Spleen (tissue), 11 donors: ENCODE data around the gene BRF1. TPM values are rescaled to one million over a fixed set of nuclear protein-coding genes. Genes with fewer than 3 reads are reported as not detected.

ENCODE experiments used
- DNase-seq: peaks from one replicate; pipeline ENCODE4 v3.0.0-alpha.2; 2020
- H3K27ac ChIP-seq, 8 donors: fragments of 200-600 bp; sonication (generic) in 7 of 8; 1 replicate in 4 of 8; 2 replicates in 4 of 8; pipeline versions ENCODE4 v1.5.0 to v1.8.0; 2016 to 2021; ENCODE audit warnings: inconsistent platforms in 4 of 8, mild to moderate bottlenecking in 4 of 8, moderate library complexity in 1 of 8
- H3K27me3 ChIP-seq, 7 donors: fragments of 200-600 bp; sonication (generic) in 6 of 7; replicated peaks in 1 of 7; 1 replicate in 4 of 7; 2 replicates in 3 of 7; pipeline versions ENCODE4 v1.5.0 to v1.8.0; 2016 to 2021; ENCODE audit warnings: inconsistent platforms in 3 of 7, mild to moderate bottlenecking in 1 of 7
- H3K36me3 ChIP-seq, 6 donors: fragments of 200-600 bp; sonication (generic) in 5 of 6; 1 replicate in 4 of 6; 2 replicates in 2 of 6; pipeline versions ENCODE4 v1.5.0 to v1.8.0; 2016 to 2021; ENCODE audit warnings: inconsistent platforms in 2 of 6
- H3K4me1 ChIP-seq, 6 donors: fragments of 200-600 bp; sonication (generic) in 5 of 6; 1 replicate in 3 of 6; 2 replicates in 3 of 6; pipeline versions ENCODE4 v1.5.0 to v1.8.0; 2016 to 2021; ENCODE audit warnings: inconsistent platforms in 3 of 6
- H3K4me3 ChIP-seq, 8 donors: fragments of 200-600 bp; sonication (generic) in 7 of 8; 1 replicate in 4 of 8; 2 replicates in 4 of 8; pipeline versions ENCODE4 v1.5.0 to v1.8.0; 2016 to 2021; ENCODE audit warnings: inconsistent platforms in 4 of 8, mild to moderate bottlenecking in 4 of 8, moderate library complexity in 2 of 8
- H3K9me3 ChIP-seq, 8 donors: fragments of 200-600 bp; sonication (generic) in 7 of 8; 1 replicate in 4 of 8; 2 replicates in 4 of 8; pipeline versions ENCODE4 v1.5.0 to v1.8.0; 2016 to 2021; ENCODE audit warnings: inconsistent platforms in 4 of 8
- POLR2A ChIP-seq, 3 donors: fragments of 450-650 bp; IDR thresholded peaks; one replicate each; pipeline ENCODE4 v1.5.1; 2017; ENCODE audit warnings: antibody characterized with exemption in 3 of 3, mild to moderate bottlenecking in 1 of 3
- POLR2AphosphoS5 ChIP-seq, 3 donors: sonication (generic); formaldehyde crosslinking; IDR thresholded peaks; one replicate each; pipeline ENCODE4 v1.5.1; 2017; ENCODE audit warnings: antibody characterized with exemption in 3 of 3
- WGBS, 5 donors: extraction: QIAGEN DNeasy Blood & Tissue Kit in 3 of 5; methylation state at CpG; one replicate each; pipeline versions ENCODE4 v1.1.5 to v1.1.7; 2013 to 2018; 5-methylcytosine and 5-hydroxymethylcytosine counted together
- intact Hi-C: fragments of 100-400 bp; cut with DNase I; formaldehyde crosslinking; loops from one replicate; pipeline ENCODE4 v1.15.0; 2023; ENCODE audit warnings: low total_unique reads
- polyA plus RNA-seq, 3 donors: library from polyadenylated mRNA; stranded (reverse); fragments of 200-250 nt; gene quantifications; one replicate each; pipeline ENCODE4 v1.2.1, GENCODE V29; 2013
- total RNA-seq, 7 donors: library from RNA; depleted of rRNA in 3 of 7; stranded (reverse); fragments of >200 nt in 3 of 7; fragmentation: NEBNext Ultra II Directional in 4 of 7; extraction: Animal tissue kit (Norgen Biotek cat#: 25700) in 4 of 7; gene quantifications; one replicate each; pipeline versions ENCODE4 v1.1.0 to v1.2.1, GENCODE V29; 2016 to 2021
- TF ChIP-seq, protein P1 (sequence below), 11 experiments: fragments of 200-600 bp in 7 of 11; fragments of 450-650 bp in 4 of 11; sonication (generic) in 4 of 11; IDR thresholded peaks in 8 of 11; conservative IDR thresholded peaks in 3 of 11; 1 replicate in 7 of 11; 2 replicates in 4 of 11; pipeline versions ENCODE4 v1.4.0 to v1.8.0; 2016 to 2021; ENCODE audit warnings: antibody characterized with exemption in 11 of 11, inconsistent platforms in 4 of 11, mild to moderate bottlenecking in 1 of 11
- donor health status: healthy with polysubstance abuse.
- donor health status: DM: no; HTN: no; CAD: no; lungs with moderate emphysema.
- donor health status: DM: no; HTN: no; CAD: no.
- donor health status: Bipolar disorder and iron deficiency.
- donor health status: healthy.
- donor health status: DM: no; HTN: no; CAD: no.
- donor health status: DM: yes; HTN: yes; CAD: no.

BRF1 gene
- total and polyA plus RNA-seq, 10 donors = 16.2 to 71.2 (median 49.8) TPM

DNA sequence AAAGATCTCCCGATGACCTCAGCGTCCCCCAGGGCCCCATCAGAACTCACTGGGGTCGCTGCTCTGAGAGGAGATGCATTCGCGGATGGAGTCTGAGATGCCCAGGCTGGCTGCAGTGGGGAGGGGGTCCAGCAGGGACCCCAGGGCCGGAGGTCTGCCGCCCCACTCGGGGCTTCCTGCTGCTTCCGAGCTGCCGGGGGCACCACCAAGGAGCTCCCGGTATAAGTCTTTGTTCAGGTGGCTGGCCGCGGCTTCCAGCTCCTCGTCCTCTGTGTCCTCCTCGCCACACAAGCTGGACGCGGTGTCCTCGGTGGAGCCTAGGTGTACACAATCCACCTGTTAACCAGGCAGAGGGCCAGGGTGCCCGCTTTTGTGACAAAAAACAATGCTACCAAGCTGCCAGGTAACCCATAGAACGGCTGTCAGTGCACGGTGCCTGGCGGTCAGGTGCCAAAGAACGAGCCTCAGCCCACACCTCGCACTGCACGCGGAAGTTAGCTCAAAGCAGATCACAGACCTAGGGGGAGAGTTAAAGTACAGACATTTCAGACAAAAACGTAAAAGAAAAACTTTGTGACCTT, 79.1 kb downstream of the BRF1 start:
- Histone ChIP-seq H3K27ac (no peak overlapping the region), H3K27me3 (no peaks in the 10 kb centered on the region), H3K36me3 (peaks cover 4 to 100% (median 79%) of the 10 kb centered on the region in 6 donors), H3K4me3 (no peak overlapping the region), H3K4me1 (peaks cover 0 to 35% (median 10%) of the 10 kb centered on the region in 6 donors), H3K9me3 (no peaks in the 10 kb centered on the region)
- 93 to 98% (median 97%) methylated on average over 20 to 27 of the region's 27 CpGs for WGBS, 5 donors
- intact Hi-C loops = no loop called here
- TF ChIP-seq POLR2AphosphoS5 (IDR thresholded peaks at IDR 0.05) = no peak
- no peak for DNase-seq

DNA sequence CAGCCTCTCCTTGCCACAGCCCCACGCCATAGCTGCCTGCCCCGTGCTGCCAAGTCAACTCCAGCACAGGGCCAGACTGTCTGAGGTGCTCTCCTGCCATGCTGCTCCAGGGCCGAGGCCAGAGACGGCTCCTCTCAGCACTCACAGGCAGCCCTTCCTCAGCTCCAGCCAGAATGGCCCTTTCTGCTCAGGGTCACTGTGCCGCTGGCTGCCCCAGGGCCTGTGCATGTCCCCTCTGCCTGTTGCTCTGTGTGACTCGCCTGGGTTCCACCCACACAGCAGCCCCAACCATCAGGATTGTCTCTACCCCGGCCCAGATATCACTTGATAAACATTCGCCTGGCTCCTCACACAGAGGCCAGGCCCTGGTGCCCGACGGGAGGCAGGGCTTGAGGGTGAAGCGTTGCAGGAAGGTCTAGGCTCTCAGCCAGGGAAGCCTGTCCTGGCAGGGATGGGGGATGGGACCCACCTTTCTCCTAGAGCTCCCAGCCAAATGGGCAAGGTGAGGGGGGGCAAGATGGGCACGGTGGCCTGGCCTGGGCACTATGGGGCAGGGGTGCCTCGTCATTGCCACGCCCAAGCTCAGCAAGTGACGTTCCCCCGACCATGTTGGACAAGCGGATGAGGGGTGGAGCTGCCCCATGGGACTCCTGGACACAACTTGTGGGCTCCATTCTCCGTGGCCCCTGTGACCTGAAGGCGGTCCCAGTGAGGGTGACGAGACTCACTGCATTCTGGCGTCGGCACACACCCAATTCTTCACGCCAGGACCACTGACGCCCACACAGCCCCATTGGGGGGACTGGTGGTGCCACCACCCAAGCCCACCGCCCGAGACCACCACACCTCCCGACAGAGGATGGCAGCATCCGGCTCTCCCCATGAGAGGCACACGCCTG, 79.9 kb downstream of the BRF1 start:
- Histone ChIP-seq H3K27ac (no peak overlapping the region), H3K9me3 (no peaks in the 10 kb centered on the region), H3K27me3 (no peaks in the 10 kb centered on the region), H3K4me3 (no peak overlapping the region), H3K36me3 (peaks cover 4 to 100% (median 76%) of the 10 kb centered on the region in 6 donors), H3K4me1 (peaks cover 0 to 39% (median 10%) of the 10 kb centered on the region in 6 donors)
- TF ChIP-seq POLR2A (IDR thresholded peaks at IDR 0.05) = no peak
- TF ChIP-seq POLR2AphosphoS5 (IDR thresholded peaks at IDR 0.05) = no peak
- TF ChIP-seq, protein P1, sequence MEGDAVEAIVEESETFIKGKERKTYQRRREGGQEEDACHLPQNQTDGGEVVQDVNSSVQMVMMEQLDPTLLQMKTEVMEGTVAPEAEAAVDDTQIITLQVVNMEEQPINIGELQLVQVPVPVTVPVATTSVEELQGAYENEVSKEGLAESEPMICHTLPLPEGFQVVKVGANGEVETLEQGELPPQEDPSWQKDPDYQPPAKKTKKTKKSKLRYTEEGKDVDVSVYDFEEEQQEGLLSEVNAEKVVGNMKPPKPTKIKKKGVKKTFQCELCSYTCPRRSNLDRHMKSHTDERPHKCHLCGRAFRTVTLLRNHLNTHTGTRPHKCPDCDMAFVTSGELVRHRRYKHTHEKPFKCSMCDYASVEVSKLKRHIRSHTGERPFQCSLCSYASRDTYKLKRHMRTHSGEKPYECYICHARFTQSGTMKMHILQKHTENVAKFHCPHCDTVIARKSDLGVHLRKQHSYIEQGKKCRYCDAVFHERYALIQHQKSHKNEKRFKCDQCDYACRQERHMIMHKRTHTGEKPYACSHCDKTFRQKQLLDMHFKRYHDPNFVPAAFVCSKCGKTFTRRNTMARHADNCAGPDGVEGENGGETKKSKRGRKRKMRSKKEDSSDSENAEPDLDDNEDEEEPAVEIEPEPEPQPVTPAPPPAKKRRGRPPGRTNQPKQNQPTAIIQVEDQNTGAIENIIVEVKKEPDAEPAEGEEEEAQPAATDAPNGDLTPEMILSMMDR (IDR thresholded peaks at IDR 0.05 in 8 of 11, conservative IDR thresholded peaks at IDR 0.05 in 3 of 11) = no peak
- intact Hi-C loops = no loop called here
- 92 to 95% (median 95%) methylated on average over 22 to 29 of the region's 29 CpGs for WGBS, 5 donors
- no peak for DNase-seq

DNA sequence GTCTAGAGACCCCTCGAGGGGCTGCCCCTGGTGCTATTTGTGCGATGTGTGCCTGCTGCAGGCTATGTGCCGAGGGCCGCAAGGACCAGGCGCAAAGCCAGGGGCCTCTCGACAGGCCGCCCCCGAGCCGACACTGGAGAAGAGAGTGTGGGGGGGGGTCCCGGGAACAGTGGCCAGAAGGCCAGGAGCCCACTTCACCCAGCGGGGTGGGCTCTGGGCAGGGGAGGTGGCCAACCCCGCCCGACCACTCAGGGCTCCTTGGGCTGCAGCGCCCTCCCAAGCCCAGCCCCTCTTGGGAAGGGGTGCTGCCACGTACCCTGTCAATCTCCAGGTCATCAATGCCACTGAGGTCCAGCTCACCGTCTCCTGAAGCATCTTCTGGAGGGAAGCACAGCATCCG, 81.0 kb downstream of the BRF1 start:
- H3K27me3 ChIP-seq = no peaks in the 10 kb centered on the region
- DNase-seq = no peak
- TF ChIP-seq, protein P1 (IDR thresholded peaks at IDR 0.05 in 8 of 11, conservative IDR thresholded peaks at IDR 0.05 in 3 of 11) = no peak
- TF ChIP-seq POLR2A (IDR thresholded peaks at IDR 0.05) = no peak
- TF ChIP-seq POLR2AphosphoS5 (IDR thresholded peaks at IDR 0.05) = no peak
- intact Hi-C loops = no loop called here
- peaks cover 4 to 88% (median 64%) of the 10 kb centered on the region in 6 donors for H3K36me3 ChIP-seq
- H3K4me3 ChIP-seq = no peak overlapping the region
- WGBS, 5 donors = 91 to 96% (median 96%) methylated on average over 3 to 17 of the region's 17 CpGs
- H3K27ac ChIP-seq = peak overlapping the region in 3 of 8 donors; percentile 32 to 50 (median 47)
- H3K4me1 ChIP-seq = peaks cover 0 to 39% (median 10%) of the 10 kb centered on the region in 6 donors
- no peaks in the 10 kb centered on the region for H3K9me3 ChIP-seq

DNA sequence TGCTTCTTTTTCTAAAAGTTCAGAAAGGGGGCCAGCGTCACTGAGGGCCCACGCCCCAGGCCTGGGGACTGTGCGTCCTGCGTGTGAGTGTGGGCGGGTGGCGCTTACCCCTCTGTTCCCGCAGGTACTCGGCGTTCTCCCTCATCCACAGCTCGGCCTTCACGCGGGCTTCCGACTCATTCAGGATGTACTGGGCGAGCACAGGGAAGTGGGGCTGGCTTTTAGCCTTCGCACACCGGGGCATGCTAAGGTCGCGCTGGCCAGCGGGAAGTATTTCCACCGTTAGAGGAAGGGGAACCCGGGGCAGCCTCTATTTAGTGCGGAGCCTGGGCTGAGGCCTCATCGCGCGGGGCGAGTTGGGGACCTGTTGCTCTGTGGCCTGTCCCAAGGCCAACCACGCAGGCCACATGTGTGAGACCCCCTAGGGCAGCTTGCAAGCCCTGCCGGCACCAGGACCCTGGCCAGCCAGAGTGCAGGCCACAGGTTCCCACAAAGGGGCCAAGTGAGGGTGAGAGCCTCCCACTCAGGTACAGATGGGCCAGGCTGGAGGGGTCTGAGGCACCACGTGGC, 81.7 kb downstream of the BRF1 start:
- Histone ChIP-seq H3K27me3 (no peaks in the 10 kb centered on the region), H3K36me3 (peaks cover 4 to 87% (median 59%) of the 10 kb centered on the region in 6 donors), H3K4me3 (no peak overlapping the region), H3K9me3 (no peaks in the 10 kb centered on the region), H3K27ac (peak overlapping the region in 5 of 8 donors; percentile 14 to 53 (median 47)), H3K4me1 (peaks cover 0 to 41% (median 12%) of the 10 kb centered on the region in 6 donors)
- WGBS, 5 donors = 73 to 91% (median 85%) methylated on average over 29 of the region's 29 CpGs
- no peak for DNase-seq
- intact Hi-C loops = no loop called here
- TF ChIP-seq, protein P1 (IDR thresholded peaks at IDR 0.05 in 8 of 11, conservative IDR thresholded peaks at IDR 0.05 in 3 of 11) = no peak
- TF ChIP-seq POLR2AphosphoS5 (IDR thresholded peaks at IDR 0.05) (peak; percentile 61 to 74 (median 72)), POLR2A (IDR thresholded peaks at IDR 0.05) (no peak)
